GM12874 (cell line): ENCODE measurements around the gene BTD.

ENCODE experiments used
- TF ChIP-seq, protein P1 (sequence below): IDR thresholded peaks from 2 replicates; pipeline ENCODE4 v1.5.1; 2011; ENCODE audit warnings: low read depth, mild to moderate bottlenecking, control low read depth, low read length, moderate library complexity; ENCODE audit not compliant: insufficient read depth

BTD gene

DNA sequence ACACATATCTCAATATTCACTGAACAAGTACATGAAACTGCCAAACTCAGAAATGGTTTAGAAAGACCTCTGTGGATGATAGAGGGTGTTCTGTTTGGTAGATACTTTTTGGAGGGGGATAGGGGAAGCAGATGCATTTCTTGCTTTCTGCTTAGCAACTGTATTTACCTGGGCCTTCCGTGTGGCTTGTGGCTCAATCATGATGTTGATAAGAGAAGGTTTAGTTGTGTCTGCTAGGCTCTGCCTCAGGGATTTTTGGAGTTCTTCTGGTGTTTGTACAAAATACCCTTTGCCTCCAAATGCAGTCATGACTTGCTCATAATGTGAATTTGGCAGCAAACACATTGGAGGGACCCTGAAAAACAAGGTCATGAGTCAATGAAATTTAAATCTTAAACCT is 38.4 kb upstream of the BTD start:
- TF ChIP-seq, protein P1, sequence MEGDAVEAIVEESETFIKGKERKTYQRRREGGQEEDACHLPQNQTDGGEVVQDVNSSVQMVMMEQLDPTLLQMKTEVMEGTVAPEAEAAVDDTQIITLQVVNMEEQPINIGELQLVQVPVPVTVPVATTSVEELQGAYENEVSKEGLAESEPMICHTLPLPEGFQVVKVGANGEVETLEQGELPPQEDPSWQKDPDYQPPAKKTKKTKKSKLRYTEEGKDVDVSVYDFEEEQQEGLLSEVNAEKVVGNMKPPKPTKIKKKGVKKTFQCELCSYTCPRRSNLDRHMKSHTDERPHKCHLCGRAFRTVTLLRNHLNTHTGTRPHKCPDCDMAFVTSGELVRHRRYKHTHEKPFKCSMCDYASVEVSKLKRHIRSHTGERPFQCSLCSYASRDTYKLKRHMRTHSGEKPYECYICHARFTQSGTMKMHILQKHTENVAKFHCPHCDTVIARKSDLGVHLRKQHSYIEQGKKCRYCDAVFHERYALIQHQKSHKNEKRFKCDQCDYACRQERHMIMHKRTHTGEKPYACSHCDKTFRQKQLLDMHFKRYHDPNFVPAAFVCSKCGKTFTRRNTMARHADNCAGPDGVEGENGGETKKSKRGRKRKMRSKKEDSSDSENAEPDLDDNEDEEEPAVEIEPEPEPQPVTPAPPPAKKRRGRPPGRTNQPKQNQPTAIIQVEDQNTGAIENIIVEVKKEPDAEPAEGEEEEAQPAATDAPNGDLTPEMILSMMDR: no peak

DNA sequence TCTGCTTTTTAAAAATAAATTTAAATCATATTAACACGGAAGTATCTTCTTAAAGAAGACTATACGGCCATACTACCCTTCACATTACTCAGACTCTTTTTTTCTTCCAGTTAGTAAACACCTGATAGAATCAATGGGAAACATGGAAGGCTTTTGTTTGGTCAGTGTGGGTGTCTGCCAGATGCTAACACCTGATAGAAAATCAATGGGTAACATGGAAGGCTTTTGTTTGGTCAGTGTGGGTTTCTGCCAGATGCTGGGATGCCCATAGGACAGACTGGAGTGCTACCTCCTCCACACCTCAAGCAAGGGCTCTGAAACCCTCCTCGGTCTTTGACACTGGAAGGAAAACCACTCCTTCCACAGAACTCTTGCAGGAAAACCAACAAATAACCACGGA is 29.4 kb upstream of the BTD start:
- TF ChIP-seq, protein P1: no peak

DNA sequence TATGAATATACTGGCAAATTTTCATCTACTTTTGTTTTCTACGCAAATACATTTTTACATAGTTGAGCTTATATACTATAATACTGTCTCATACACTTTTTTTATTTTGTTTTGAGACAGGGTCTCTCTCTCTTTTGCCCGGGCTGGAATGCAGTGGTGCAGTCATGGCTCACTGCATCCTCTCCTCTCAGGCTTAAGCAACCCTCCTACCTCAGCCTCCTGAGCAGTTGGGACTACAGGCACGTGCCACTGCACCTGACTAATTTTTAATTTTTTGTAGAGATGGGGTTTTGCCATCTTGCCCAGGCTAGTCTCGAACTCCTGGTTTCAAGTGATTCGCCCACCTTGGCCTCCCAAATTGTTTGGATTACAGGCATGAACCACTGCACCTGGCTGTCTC is 26.1 kb upstream of the BTD start:
- TF ChIP-seq, protein P1: no peak

DNA sequence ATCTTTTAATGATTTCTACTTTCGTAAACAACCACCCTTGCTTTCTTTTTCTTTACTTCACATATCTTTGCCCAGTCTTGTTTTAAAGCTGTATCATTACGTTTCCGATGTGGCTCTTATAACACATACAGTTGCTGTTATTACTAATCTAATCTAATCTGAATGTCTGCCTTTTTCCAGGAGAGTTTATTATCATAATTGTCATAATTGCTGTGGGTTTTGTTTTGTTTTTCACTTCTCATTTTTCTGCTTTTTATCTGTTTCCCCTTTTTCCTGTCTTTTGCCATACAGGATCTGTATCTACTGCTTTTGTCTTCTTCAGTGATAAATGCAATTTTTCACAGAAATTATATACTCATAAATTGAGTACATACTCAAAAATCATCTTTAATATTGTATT is 25.1 kb upstream of the BTD start:
- TF ChIP-seq, protein P1: no peak

DNA sequence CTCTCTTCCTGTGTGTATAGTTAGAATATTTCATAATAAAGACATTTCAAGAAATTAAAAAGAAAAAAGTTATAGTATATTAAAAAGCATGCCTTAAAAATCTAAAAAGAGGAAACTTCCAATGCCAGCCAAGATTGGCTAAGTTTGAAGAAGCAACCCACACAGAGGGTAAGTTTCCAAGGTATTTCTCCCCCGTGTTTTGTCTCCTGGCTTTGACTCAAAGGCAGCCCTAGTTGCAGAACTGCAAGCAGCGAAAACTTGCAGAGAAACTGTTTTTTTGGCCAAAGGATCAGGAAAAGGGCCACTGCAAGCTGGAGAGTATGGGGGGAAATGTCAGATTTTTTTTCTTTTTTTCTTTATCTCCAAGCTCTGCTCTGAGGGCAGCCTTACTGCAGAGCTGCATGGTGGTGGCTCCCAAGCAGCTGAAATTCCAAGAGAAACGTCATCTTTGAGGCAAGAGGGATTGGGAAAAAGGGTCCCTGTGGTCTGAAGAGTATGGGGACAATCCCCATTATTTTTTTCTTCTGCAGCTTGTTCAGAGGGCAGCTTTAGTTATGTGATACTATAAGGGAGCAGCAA is 23.2 kb upstream of the BTD start:
- TF ChIP-seq, protein P1: no peak

DNA sequence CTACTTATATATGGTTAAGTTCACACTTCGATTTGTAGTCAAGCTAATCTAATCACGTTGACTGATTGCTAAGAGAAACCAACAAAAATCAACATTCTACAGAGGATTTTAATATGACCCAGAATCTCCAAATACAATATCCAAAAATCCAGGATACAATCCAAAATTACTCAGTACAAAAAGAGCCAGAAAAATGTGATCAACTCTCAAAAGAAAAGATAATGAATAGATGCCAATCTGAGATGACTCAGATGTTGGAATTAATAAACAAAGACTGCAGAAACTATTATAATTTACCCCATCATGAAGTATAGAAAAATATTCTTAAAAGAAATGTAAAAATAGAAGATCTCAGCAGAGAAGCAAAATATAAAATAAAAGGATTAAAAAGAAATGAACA is 22.5 kb upstream of the BTD start:
- TF ChIP-seq, protein P1: no peak

DNA sequence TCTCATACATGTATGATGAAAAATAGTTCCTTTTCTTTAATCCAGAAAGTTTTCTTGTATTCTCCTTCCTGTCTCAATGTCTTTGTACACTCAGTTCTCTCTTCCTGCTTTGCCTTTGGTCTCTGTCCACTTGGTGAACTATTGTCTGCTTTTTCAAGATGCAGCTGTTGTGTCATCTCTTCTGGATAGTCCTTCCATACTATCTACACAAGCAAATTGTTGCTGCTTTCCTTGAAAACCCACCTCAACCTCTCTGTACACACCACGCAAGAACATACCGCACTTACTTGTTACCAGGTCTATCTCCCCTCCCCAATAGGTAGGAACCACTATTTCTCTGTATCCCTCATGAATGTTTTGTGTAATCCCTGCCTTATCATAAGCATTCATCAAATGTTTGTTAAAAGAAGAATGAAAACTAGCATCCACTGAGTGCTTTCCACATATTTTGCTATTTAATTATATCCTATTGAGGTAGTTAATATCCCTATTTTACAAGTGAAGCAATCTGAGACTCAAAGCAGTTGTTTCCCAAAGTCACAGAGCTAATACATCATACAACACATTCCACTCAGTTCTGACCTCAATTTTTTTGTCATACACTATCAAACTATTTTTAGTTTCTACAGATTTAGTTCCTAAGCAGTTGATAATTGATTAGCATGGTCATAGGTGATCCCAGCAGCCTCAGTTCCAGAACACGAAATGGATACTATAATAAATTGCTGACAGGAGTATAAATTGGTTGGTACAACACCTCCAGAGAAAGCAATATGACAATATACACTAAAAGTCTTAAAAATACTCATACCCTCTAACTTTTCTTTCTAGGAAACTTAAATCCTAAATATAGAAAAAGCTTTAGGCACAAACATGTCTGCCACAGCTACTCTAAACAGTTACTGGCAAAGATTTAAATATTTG is 19.8 kb upstream of the BTD start:
- TF ChIP-seq, protein P1: no peak
